NCI-H146 treated with DMSO at 0.1 percent for 48 hours (cell line): ENCODE data around the gene LARGE2.

Source experiments
- DNase-seq: peaks from one replicate; lab custom pipeline; 2025; ENCODE audit not compliant: unreplicated experiment; lab: John Stamatoyannopoulos, UW

LARGE2 gene

DNA sequence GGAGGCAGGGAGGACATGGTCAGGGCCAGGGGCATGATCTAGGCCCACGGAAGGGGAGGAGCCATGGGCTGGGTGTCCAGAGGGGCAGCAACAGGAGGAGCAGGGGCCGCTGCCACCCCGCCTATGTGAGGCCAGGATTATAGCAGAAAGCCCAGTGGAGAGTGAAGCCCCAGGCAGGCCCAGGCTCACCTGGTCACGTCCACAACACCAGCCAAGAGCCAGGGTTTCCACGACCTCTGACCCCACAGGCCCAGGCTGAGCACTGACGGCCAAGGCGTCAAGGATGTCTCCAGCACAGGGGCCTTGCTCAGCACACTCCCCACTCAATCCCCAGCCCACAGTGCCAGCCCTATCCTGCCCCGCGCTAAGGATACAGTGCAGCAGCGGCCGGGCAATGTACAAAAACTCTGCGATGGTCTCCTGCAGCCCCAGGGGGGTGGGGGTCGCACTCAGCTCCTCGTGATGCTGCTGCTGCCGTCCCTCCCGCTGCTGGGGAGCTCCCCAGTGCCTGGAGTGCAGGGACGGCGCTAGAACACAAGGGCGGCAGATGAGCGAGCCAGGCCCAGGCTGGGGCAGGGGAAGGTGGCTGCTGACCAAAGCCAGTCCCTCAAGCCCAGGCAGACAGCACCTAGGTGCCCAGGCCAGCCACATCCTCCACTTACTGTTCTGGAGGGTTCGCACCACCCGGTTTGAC, 8.4 kb upstream of the LARGE2 start:
- DNase-seq = no peak

DNA sequence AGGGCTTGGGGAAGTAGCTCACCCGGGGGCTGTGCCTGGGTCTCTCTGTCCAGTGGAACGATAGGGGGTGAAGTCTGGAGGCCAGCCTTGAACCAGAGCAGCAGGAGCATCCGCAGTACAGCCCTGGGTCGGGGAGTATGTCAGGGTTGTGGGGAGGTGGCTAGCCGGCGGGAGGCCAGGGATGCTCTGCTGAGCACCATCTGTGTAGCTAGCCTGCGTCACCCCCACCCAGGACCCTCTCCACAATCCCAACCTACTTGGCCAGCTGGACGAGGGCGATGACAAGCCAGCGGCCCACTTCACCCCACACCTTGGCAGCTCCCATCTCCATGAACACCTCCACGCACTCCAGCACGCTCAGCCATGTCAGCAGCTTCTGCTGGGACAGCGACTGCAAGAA, 7.0 kb upstream of the LARGE2 start:
- no peak for DNase-seq

DNA sequence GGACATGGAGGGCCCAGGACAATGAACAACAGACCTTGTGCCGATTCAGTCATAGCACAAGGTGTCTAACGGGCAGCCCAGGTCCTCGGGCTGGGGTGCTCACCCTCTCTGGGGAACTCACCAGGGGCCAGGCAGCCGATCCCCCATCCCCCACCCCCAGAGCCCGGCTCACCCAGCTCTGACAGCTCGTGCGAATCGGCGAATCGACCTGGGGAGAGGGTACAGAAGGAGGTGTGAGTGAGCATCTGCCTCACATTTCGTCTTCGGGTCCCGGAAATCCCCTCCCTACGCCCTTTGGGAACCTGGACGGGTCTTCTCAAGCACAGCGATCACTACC, 5.2 kb upstream of the LARGE2 start:
- DNase-seq = no peak

DNA sequence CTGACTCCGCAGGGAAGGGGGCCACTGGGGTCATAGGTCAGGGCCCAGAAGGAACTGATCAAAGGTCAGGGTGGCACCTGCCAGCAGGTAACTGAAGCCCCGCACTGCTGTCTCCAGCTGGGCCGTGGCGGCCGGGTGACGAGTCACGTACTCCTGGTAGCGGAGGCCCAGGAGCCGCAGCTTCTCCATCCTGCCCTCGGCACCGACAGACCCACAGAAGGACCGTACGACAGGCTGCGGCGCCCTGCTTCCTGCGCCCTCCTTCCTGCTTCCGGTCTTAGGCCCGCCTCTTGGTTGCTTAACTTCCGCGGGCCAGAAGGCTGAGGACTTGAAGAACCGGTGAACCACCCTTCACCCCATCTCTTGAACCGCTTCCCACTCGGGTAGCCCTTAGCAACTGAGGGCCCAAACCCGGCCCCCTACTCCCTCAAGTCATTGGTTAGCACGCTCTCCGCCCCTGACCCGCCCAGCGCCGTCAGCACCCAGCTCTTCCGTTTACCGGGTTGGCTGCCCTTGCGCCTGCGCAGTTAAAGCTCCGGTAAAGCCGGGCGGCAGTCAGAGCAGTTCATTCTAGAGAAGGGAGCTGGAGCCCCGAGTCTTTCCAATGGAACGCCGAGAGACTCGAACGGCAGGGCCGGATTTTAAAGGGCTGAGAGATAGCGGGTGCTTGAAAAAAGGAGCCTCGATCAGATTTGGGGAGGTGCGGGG, 4.7 kb upstream of the LARGE2 start, which contains the start of gene PEX16:
Gene PEX16, minus strand, starts transcription at position 255 of the 708 bp plus-strand sequence. Its CDS starts 66 bp downstream, at position 189.
- peak; percentile 96 for DNase-seq

DNA sequence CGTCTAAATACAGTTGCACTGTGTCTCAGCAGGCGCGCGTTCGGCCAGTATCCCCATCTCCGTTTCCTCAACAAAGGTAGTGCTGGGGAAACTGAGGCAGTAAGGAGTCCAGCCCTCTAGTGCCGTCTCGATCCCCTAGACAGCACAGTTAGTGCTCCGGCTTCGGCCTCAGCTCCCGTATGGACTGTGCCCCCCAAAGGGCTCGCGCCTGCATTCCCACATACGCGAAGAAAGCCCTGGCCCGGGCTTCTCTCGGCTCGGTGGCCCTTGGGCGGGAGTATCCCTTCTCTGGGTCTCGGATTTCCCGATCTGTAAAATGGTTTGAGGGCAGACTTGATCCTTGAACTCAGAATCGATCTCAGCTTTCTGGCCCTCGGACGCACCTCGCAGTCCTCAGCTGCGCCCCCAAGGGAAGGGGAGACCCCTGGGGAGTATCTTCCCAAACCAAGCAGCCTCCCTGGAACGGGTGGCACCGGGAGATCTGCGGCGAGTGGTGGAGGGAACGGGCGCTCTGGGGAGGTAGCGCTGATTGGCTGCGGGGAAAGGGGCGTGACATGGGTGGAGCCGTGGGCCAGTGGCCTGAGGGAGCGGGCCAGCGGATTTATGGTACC, 4.0 kb upstream of the LARGE2 start:
- DNase-seq = peak; percentile 83

DNA sequence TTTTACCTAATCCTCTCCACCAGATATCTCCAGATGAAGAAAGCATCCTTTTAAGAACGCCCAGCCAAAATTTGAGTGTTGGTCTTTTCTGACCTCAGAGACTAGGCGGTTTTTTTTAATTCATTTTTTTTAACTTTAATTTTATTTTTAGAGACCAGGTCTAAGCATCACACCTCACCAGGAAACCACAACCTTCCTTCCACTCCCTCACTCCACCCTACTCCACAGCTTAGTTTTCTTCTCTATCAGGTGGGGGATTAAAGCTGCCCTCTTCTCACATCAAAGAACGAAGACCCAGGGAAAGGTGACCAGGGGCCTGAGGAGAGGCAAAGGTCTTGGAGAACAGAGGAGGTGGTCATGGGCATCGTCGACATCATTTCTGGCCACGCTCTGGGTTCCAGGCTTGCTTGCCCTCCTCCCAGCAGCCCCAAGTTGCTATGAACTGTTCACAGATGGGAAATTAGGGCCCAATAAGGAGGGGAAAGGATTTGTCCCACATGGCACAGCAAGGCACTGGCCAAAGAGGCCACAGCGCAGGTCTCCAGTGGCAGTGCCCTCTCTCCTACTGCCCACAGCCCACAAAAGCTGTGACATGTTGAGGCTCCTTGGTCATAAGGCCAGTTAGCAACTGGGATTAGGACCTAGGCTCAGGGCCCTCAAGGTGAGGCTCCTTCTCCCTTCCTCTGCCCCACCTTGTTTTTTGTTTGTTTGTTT, 3.3 kb upstream of the LARGE2 start:
- DNase-seq = no peak

DNA sequence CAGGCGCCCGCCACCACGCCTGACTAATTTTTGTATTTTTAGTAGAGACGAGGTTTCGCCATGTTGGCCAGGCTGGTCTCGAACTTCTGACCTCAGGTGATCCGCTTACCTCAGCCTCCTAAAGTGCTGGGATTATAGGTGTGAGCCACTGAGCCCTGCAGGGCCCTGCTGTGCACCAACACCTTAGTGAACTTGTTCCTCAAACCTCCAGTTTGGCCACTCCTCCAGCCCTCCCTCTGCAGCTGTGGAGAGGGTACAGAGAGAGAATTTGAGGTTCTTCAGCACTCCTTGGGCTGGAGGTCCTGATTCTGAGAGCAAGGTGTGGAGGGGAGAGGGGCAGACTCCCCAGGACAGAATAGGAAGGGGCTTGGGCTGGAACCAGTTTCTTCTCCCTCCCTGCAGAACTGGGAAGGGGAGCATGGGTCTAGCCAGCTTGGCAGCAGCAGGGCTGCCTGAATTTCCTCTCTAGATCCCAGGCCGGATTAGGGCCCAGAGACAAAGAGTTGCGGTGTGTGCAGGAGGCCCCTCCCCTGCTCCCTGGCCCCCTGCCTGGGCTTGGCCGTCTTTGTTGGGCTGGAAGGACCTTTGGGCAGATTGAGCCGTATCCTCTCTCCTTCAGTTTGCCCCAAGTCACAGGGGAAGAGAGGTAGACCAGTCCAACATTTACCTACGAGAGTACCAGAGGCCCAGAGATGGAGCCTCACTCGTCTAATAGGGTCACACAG, 2.5 kb upstream of the LARGE2 start:
- no peak for DNase-seq

DNA sequence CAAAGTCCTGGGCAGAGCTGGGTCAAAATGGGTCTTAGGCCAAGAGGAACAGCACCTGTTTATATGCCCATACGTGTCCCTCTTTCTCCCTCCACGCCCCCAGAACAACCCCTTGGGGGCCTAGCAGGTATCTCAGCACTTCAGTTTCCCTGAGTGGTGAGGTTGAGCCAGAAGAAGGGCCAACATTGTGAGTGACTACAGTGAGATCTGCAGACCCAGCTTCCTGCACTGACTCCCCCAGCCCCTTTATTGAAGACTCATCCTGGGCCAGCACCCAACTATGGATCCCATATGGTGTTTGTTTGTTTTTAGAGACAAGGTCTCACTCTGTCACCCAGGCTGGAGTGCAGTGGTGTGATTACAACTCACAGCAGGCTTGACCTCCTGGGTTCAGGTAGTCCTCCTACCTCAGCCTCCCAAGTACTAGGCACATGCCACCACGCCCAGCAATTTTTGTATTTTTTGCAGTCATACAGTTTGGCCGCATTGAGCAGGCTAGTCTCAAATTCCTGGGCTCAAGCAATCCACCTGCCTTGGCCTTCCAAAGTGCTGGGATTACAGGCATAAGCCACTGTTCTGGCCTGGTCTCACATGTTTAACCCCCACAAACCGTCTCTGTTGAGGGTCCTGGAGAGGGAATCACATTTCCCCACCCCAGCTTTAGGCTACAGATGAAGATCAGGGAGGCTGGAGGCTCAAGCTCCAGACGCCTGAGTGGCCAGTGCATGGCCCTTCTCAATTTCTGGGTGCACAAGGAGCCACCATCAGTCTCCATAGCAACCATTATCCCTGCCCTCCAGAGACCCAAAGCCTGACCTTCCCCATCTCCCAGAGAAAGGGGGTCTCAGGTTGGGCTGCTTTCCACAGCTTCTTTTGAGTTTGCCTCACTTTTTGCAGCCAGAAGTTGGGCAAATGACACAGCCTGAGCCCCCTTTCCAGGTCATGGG, 1.7 kb upstream of the LARGE2 start:
- no peak for DNase-seq

DNA sequence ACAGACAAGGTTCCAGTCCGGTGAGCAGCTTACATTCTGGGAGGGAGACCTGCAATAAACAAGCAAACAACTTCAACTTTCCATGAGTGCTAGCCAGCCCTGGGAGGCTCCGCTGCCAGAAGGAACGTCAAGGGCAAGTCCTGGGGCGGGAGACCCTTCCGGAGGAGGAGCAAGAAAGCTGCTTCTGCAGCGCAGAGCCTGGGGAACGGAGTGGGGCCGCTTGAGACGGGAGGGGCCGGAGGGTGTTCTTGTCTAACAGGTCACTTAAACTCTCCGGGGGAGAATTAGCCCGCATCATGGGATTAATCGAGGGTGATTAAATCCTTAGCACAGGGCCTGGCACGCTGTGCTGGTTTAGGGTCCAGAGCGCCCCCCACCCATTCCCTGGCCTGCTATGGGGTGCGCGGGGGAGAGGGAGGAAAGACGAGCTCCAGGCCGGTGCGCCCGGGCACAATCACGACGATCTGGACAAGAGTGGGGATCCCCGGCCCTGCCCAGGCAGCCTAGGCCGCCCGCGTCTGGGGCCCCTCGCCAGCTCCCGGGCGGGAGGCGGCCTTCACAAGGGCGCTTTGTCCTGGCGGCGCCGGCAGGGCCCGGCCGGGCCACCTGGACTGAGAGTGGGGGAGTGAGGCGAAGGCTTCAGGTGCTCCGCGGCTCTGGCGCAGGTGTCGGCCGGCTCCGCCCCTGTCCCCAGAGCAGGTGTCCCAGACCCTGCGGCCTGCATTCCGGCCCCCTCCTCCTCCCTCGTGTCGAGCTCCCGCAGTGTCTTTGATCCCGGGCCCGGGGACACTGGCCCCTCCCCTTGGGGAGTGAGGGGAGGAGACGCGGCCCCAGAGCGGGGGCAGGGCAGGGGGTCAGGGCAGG, 663 bp upstream of the LARGE2 start:
- peak; percentile 91 for DNase-seq

DNA sequence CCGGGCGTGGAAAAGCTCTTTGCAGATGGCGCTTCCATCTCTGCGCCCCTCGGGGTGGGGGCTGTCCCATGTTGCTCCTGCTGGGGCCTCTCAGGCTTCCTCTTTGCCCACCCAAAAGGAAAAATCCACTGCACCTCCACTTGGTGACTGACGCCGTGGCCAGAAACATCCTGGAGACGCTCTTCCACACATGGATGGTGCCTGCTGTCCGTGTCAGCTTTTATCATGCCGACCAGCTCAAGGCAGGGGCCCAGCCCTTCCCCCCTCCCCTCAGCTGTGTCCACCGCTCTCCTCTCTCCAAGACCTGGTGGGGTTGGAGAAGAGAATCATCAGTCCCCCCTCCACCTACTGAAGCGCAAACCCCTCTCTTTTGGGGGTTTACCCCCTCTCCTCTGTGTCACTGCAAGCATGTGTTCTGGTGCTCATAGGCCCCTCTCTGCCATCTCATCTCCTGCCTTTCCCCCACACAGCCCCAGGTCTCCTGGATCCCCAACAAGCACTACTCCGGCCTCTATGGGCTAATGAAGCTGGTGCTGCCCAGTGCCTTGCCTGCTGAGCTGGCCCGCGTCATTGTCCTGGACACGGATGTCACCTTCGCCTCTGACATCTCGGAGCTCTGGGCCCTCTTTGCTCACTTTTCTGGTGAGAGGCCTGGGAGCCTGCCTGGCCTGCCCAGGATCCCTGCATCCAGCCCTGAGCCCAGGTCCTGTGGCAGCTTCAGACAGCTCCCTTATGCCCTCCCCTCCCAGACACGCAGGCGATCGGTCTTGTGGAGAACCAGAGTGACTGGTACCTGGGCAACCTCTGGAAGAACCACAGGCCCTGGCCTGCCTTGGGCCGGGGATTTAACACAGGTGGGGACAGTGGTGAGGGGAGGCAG, 1.8 kb downstream of the LARGE2 start:
- DNase-seq = no peak

DNA sequence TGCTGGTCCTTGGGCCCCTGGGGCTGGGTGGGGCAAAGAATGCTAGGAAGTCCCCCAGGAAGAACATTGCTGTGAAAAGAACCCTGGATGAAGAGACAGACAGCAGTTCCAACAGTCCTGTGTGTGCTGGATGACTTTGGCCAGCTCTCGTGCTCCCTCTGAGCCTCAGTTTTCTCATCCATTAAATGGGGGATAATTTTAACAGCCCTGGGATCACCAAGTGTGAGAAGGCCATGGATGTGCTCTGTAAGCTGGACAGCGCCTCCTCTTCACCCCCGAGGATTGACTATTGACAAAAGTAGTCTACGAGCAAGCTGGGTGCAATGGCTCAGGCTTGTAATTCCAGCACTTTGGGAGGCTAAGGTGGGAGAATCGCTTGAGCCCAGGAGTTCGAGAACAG, 2.5 kb downstream of the LARGE2 start:
- no peak for DNase-seq

DNA sequence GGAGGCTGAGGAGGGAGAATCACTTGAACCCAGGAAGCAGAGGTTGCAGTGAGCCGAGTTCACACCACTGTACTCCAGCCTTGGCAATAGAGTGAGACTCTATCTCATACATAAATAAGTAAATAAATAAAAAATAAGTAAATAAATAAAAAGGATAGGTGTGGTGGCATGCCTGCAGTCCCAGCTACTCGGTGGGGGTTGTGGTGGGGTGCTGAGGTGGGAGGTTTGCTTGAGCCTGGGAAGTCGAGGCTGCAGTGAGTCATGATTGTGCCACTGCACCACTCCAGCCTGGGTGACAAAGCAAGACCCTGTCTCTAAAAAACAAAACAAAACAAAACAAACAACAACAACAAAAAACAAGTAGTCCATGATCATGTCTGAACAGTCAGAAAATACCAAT, 3.1 kb downstream of the LARGE2 start:
- DNase-seq = no peak

DNA sequence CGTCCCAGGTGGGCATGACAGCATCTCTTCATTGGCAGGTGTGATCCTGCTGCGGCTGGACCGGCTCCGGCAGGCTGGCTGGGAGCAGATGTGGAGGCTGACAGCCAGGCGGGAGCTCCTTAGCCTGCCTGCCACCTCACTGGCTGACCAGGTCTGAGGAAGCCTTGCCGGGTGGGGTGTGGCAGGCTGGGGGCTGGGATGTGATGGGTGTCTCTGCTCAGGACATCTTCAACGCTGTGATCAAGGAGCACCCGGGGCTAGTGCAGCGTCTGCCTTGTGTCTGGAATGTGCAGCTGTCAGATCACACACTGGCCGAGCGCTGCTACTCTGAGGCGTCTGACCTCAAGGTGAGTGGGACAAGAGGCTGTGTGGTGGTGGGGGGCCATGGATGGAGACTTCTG, 3.5 kb downstream of the LARGE2 start:
- no peak for DNase-seq

DNA sequence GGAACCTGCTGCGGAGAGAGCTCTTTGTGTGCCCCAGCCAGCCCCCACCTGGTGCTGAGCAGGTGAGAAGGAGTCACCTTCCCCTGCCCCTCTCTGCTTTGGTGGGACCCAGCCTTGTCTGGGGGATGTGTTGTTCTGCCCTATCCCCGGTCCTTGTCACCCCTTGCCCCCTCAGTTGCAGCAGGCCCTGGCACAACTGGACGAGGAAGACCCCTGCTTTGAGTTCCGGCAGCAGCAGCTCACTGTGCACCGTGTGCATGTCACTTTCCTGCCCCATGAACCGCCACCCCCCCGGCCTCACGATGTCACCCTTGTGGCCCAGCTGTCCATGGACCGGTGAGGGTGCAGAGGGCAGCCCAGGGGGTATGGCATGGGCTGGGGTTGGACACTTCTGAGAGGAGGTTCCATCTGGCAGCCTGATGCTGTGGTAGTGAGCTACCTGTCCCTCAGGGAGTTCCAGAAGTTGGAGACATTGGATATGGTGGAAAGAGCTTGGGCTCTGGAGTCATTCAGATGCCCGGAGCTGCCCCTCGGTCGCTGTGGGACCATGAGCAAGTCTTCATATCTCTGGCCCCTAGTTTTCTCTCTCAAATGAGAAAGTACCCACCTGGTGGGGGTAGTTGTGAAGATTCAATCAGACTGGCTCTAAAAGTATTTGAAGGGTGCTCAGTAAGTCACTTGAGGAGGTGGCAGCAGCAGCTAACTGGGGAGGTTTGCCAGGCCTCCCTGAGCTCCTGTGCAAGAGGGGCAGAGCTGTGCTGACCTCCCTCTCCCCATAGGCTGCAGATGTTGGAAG, 4.3 kb downstream of the LARGE2 start:
- no peak for DNase-seq

DNA sequence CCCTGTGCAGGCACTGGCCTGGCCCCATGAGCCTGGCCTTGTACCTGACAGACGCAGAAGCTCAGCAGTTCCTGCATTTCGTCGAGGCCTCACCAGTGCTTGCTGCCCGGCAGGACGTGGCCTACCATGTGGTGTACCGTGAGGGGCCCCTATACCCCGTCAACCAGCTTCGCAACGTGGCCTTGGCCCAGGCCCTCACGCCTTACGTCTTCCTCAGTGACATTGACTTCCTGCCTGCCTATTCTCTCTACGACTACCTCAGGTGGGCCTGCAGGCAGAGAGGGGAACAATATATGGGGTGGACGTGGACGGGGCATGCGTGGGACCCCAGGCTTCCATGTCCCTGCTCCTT, 4.9 kb downstream of the LARGE2 start:
- no peak for DNase-seq

DNA sequence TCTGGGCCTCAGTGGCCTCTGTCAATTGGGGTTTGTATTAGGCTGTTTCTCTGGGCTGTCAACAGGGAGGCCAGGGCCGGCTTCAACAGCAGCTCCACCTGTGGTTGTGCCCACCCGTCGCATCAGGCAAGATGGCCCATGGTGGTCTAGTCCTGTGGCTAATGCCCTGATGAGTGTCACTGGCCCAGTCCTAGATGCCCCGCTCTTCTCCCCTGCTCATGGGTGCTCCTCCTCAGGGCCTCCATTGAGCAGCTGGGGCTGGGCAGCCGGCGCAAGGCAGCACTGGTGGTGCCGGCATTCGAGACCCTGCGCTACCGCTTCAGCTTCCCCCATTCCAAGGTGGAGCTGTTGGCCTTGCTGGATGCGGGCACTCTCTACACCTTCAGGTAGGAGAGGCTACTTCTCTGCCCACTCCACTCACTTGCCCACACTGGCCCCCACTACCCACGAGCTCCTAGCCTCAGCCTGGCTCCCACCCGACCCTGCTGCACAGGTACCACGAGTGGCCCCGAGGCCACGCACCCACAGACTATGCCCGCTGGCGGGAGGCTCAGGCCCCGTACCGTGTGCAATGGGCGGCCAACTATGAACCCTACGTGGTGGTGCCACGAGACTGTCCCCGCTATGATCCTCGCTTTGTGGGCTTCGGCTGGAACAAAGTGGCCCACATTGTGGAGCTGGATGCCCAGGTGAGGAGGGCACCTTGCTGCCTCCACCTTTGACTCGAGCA, 5.4 kb downstream of the LARGE2 start:
- DNase-seq = no peak
